HEK293T (cell line): ENCODE data around the gene UPP1.
"Not testable (repeated sequence)": the region's sequence is repeated elsewhere in the genome, so short reads cannot be mapped to it uniquely, and the experiment has no call there.

Source experiments
- CTCF ChIA-PET: fragments of 350-600 bp; formaldehyde crosslinking; extraction: SDS; loops from one replicate; lab custom pipeline; 2021; ENCODE audit warnings: antibody characterized with exemption, inconsistent platforms; lab: Yijun Ruan, JAX
- POLR2A ChIA-PET: fragments of 350-600 bp; formaldehyde crosslinking; extraction: SDS; loops from one replicate; lab custom pipeline; 2020; ENCODE audit warnings: antibody characterized with exemption, inconsistent platforms; lab: Yijun Ruan, JAX
- DNase-seq: peaks from one replicate; pipeline ENCODE4 v3.0.0; 2012; ENCODE audit warnings: mixed read lengths; ENCODE audit errors: extremely low spot score
- ARNT ChIP-seq: fragments of 450-650 bp; IDR thresholded peaks from 2 replicates; pipeline ENCODE4 v1.6.1; 2017; ENCODE audit warnings: mild to moderate bottlenecking
- BHLHE40 ChIP-seq: fragments of 450-650 bp; IDR thresholded peaks from 2 replicates; pipeline ENCODE4 v1.6.1; 2016; ENCODE audit warnings: mild to moderate bottlenecking, moderate library complexity, borderline replicate concordance
- CTBP1 ChIP-seq: fragments of 450-650 bp; IDR thresholded peaks from 2 replicates; pipeline ENCODE4 v1.6.1; 2016; ENCODE audit warnings: borderline replicate concordance
- ELF4 ChIP-seq: fragments of 450-650 bp; IDR thresholded peaks from 2 replicates; pipeline ENCODE4 v1.6.1; 2017; ENCODE audit warnings: antibody characterized with exemption
- FOXA1 ChIP-seq: fragments of 450-650 bp; IDR thresholded peaks from 2 replicates; pipeline ENCODE4 v1.6.1; 2016; ENCODE audit warnings: mild to moderate bottlenecking
- FOXK2 ChIP-seq: fragments of 450-650 bp; IDR thresholded peaks from 2 replicates; pipeline ENCODE4 v1.6.1; 2016; ENCODE audit warnings: mild to moderate bottlenecking
- FOXM1 ChIP-seq: fragments of 450-650 bp; IDR thresholded peaks from 2 replicates; pipeline ENCODE4 v1.6.1; 2017; ENCODE audit warnings: mild to moderate bottlenecking, borderline replicate concordance
- HDGF ChIP-seq: fragments of 450-650 bp; IDR thresholded peaks from 2 replicates; pipeline ENCODE4 v1.6.1; 2017; ENCODE audit warnings: antibody characterized with exemption, borderline replicate concordance
- L3MBTL2 ChIP-seq: fragments of 450-650 bp; conservative IDR thresholded peaks from 2 replicates; pipeline ENCODE4 v1.6.1; 2016; ENCODE audit warnings: mild to moderate bottlenecking
- LEF1 ChIP-seq: fragments of 450-650 bp; IDR thresholded peaks from 2 replicates; pipeline ENCODE4 v1.6.1; 2017; ENCODE audit warnings: mild to moderate bottlenecking, borderline replicate concordance
- NFRKB ChIP-seq: fragments of 450-650 bp; IDR thresholded peaks from 2 replicates; pipeline ENCODE4 v1.6.1; 2016; ENCODE audit warnings: mild to moderate bottlenecking, moderate library complexity
- PKNOX1 ChIP-seq: fragments of 450-650 bp; IDR thresholded peaks from 2 replicates; pipeline ENCODE4 v1.6.1; 2016
- SP1 ChIP-seq: fragments of 450-650 bp; IDR thresholded peaks from 2 replicates; pipeline ENCODE4 v1.6.1; 2017
- SUZ12 ChIP-seq: fragments of 450-650 bp; IDR thresholded peaks from 2 replicates; pipeline ENCODE4 v1.6.1; 2016; ENCODE audit warnings: mild to moderate bottlenecking
- TARDBP ChIP-seq: fragments of 450-650 bp; IDR thresholded peaks from 2 replicates; pipeline ENCODE4 v1.6.1; 2016
- ZNF384 ChIP-seq: fragments of 450-650 bp; IDR thresholded peaks from 2 replicates; pipeline ENCODE4 v1.6.1; 2016

UPP1 gene

GRCh38 chr7:48141521-48141920 is 52.5 kb downstream of the UPP1 start:
- POLR2A ChIA-PET, result no interaction called here
- CTCF ChIA-PET, result no interaction called here
- no peak for TF ChIP-seq BHLHE40
- no peak for TF ChIP-seq ARNT
- TF ChIP-seq FOXA1, result no peak
- TF ChIP-seq FOXM1, result no peak
- DNase-seq, result no peak

- DNase-seq, result no peak
- TF ChIP-seq FOXK2, result no peak
- TF ChIP-seq L3MBTL2, result no peak
- TF ChIP-seq CTBP1, result no peak
- no peak for TF ChIP-seq LEF1
- TF ChIP-seq ARNT, result no peak
- CTCF ChIA-PET, result no interaction called here
- POLR2A ChIA-PET, result no interaction called here
These were observed 55.3 kb downstream of the UPP1 start for GRCh38 chr7:48144291-48144768.

GRCh38 chr7:48147078-48147591 is 58.1 kb downstream of the UPP1 start:
- ChIA-PET POLR2A (no interaction called here), CTCF (no interaction called here)
- TF ChIP-seq TARDBP (no peak), FOXA1 (no peak), NFRKB (no peak), L3MBTL2 (no peak), HDGF (no peak), CTBP1 (no peak), FOXM1 (no peak), LEF1 (no peak), ZNF384 (no peak), PKNOX1 (no peak), SUZ12 (no peak), ARNT (no peak), ELF4 (no peak), SP1 (no peak), BHLHE40 (no peak), FOXK2 (no peak)
- DNase-seq, result no peak

GRCh38 chr7:48147690-48148089 is 58.6 kb downstream of the UPP1 start:
- DNase-seq, POLR2A ChIA-PET, CTCF ChIA-PET: not testable (repeated sequence)

- ChIA-PET CTCF (no interaction called here), POLR2A (no interaction called here)
- DNase-seq, result no peak
- TF ChIP-seq SP1 (no peak), BHLHE40 (no peak), FOXA1 (no peak), HDGF (no peak), PKNOX1 (no peak), ELF4 (no peak), FOXK2 (no peak), L3MBTL2 (no peak), SUZ12 (no peak), TARDBP (no peak), LEF1 (no peak), ARNT (no peak), ZNF384 (no peak), CTBP1 (no peak)
These were observed 59.2 kb downstream of the UPP1 start for GRCh38 chr7:48148311-48148710.

GRCh38 chr7:48149058-48149457 is 60.0 kb downstream of the UPP1 start:
- TF ChIP-seq TARDBP (no peak), PKNOX1 (no peak), CTBP1 (no peak), SUZ12 (no peak), BHLHE40 (no peak), ELF4 (no peak), FOXA1 (no peak), ARNT (no peak), SP1 (no peak), FOXM1 (no peak), HDGF (no peak), LEF1 (no peak), ZNF384 (no peak)
- ChIA-PET CTCF (no interaction called here), POLR2A (no interaction called here)
- DNase-seq, result no peak

GRCh38 chr7:48150086-48150485 is 61.0 kb downstream of the UPP1 start:
- CTCF ChIA-PET, result interaction anchor here (1.3 kb wide), 1 partner anchor 205 kb away, joined by 3 read pairs; no protein-coding TSS in a partner anchor
- POLR2A ChIA-PET, result no interaction called here
- no peak for DNase-seq
- TF ChIP-seq SUZ12 (no peak), ELF4 (no peak), SP1 (no peak), ARNT (no peak), NFRKB (no peak), CTBP1 (no peak), PKNOX1 (no peak)
